ENCODE results near the gene KCNAB1. TPM values are rescaled to one million over a fixed set of nuclear protein-coding genes. Genes with fewer than 3 reads are reported as not detected.

The KCNAB1 gene
- total RNA-seq, 3 donors from 2014 or later, result 0.65 to 13.5 (median 1.2) TPM

DNA sequence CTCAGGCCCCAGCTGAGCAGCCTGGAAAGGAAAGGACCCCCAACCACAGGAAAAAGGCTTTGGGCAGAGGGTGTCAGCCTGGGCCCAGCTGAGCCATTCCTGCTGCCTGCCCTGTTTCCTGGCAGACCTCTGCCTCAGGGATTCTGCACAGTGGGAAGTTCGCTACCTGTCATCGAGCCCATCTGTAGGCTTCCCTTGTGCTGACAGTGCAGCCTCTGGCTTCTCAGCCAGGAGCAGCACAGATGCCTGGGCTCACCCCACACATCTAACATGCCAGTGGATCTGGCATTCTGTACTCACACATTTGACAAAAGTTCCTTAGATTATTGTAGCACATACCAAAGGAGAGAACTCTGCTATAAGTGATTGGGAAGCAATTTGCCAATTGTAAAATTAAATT lies 232.3 kb downstream of the KCNAB1 start:
- DNase-seq (no peak), ATAC-seq (no peak)
- H3K36me3 ChIP-seq (ENCODE audit: low read depth), result no peaks in the 10 kb centered on the region
- no peaks in the 10 kb centered on the region for H3K4me1 ChIP-seq (ENCODE audit: low read depth)
- TF ChIP-seq, protein P1, sequence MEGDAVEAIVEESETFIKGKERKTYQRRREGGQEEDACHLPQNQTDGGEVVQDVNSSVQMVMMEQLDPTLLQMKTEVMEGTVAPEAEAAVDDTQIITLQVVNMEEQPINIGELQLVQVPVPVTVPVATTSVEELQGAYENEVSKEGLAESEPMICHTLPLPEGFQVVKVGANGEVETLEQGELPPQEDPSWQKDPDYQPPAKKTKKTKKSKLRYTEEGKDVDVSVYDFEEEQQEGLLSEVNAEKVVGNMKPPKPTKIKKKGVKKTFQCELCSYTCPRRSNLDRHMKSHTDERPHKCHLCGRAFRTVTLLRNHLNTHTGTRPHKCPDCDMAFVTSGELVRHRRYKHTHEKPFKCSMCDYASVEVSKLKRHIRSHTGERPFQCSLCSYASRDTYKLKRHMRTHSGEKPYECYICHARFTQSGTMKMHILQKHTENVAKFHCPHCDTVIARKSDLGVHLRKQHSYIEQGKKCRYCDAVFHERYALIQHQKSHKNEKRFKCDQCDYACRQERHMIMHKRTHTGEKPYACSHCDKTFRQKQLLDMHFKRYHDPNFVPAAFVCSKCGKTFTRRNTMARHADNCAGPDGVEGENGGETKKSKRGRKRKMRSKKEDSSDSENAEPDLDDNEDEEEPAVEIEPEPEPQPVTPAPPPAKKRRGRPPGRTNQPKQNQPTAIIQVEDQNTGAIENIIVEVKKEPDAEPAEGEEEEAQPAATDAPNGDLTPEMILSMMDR (IDR thresholded peaks at IDR 0.05), result no peak
- no peak overlapping the region for H3K4me3 ChIP-seq
- intact Hi-C loops (cut with DNase I, micrococcal nuclease), result no loop called here
- no peaks in the 10 kb centered on the region for H3K9me3 ChIP-seq

GRCh38 chr3:156353563-156353962 lies 233.2 kb downstream of the KCNAB1 start:
- no peaks in the 10 kb centered on the region for H3K9me3 ChIP-seq
- ATAC-seq, result no peak
- no peaks in the 10 kb centered on the region for H3K36me3 ChIP-seq (ENCODE audit: low read depth)
- TF ChIP-seq, protein P1 (IDR thresholded peaks at IDR 0.05), result no peak
- intact Hi-C loops (cut with DNase I, micrococcal nuclease), result no loop called here
- no peaks in the 10 kb centered on the region for H3K4me1 ChIP-seq (ENCODE audit: low read depth)
- DNase-seq, result no peak
- no peak overlapping the region for H3K4me3 ChIP-seq

DNA sequence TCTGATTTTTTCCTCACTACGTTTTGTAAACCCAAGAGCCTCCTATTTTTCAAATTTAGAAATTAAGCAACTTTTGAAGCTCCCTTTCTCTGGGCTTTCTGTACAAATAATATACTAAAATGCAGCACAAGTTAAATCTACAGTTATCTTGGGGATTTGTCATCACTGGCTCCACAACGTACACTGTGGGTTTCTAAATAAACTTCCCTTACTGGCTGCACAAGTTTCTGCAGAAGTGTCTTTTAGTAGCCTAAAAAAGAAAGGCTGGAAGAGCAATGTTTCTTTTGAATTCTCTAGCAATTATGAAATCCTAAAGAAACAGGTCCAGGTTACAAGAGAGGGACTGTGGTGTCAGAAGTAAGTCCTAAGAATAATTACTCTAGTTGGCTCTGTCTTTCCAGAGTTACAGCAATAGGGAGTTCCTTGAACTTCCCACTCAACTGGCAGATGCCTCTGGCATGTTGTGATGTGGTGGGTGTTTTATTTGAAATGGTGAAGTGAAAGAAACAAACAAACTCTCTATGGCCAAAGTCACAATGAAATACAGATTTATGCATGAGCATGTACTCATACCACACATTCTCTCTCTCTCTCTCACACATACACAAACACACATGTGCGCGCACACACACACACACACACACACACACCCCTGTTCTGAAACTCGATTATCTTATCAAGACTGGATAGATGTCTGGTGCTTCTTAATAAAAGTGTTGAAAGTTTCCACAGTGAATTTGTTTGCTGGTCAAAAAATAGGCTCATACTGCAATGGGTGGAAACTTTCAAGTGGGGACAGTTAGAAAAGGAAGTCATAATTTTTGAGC lies 236.4 kb downstream of the KCNAB1 start:
- DNase-seq, result no peak
- Histone ChIP-seq H3K36me3 (ENCODE audit: low read depth) (no peaks in the 10 kb centered on the region), H3K4me3 (no peak overlapping the region), H3K9me3 (no peaks in the 10 kb centered on the region), H3K4me1 (ENCODE audit: low read depth) (no peaks in the 10 kb centered on the region)
- intact Hi-C loops (cut with DNase I, micrococcal nuclease), result no loop called here
- TF ChIP-seq, protein P1 (IDR thresholded peaks at IDR 0.05), result no peak
- no peak for ATAC-seq

DNA sequence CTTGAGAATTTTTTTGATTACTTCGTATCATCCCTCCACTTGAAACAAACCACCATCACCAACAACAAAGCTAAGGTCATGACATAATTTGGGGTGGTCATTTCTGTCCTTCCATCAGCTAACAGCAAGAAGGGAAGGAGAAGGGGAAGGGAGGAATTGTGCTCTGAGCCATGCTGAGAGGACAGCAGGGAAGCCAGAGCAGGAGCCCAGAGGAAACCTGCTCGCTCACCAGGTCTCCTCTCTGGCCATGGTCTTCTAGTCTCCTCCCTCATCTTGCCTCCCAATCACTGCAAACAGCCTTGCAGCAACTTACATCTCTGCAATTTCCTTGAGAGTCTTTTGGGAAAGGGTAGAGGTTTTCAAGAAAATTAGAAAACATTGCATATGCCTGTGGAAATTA lies 237.9 kb downstream of the KCNAB1 start:
- H3K4me3 ChIP-seq, result no peak overlapping the region
- TF ChIP-seq, protein P1 (IDR thresholded peaks at IDR 0.05), result no peak
- H3K9me3 ChIP-seq, result no peaks in the 10 kb centered on the region
- intact Hi-C loops (cut with DNase I, micrococcal nuclease), result no loop called here
- no peak for ATAC-seq
- no peaks in the 10 kb centered on the region for H3K36me3 ChIP-seq (ENCODE audit: low read depth)
- H3K4me1 ChIP-seq (ENCODE audit: low read depth), result no peaks in the 10 kb centered on the region
- no peak for DNase-seq

DNA sequence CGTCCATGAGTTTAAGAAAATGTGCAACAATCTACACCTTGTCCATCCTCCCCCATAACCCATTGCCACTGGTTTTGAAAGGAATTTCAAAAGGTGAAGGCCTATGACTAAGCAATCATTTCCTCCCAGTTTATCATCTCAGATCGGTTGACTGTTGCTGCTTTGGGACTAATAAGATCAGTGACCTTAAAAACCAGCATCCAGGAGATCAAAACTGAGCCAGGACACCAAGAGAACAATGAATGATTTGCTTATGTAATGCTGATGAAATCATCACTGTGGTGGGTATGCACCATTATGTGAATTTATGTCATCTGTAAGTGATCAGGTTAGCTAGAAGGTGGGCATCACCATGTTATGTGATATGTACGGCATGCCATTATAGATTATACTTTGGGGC lies 239.0 kb downstream of the KCNAB1 start:
- no peaks in the 10 kb centered on the region for H3K4me1 ChIP-seq (ENCODE audit: low read depth)
- no peaks in the 10 kb centered on the region for H3K9me3 ChIP-seq
- intact Hi-C loops (cut with DNase I, micrococcal nuclease), result no loop called here
- H3K4me3 ChIP-seq, result no peak overlapping the region
- TF ChIP-seq, protein P1 (IDR thresholded peaks at IDR 0.05), result no peak
- no peak for DNase-seq
- no peak for ATAC-seq
- H3K36me3 ChIP-seq (ENCODE audit: low read depth), result no peaks in the 10 kb centered on the region

All from mucosa of descending colon (tissue), 3 donors.